ENCODE data around the gene GSTA3.
"Not testable (repeated sequence)": the region's sequence is repeated elsewhere in the genome, so short reads cannot be mapped to it uniquely, and the experiment has no call there.

GSTA3 gene

DNA sequence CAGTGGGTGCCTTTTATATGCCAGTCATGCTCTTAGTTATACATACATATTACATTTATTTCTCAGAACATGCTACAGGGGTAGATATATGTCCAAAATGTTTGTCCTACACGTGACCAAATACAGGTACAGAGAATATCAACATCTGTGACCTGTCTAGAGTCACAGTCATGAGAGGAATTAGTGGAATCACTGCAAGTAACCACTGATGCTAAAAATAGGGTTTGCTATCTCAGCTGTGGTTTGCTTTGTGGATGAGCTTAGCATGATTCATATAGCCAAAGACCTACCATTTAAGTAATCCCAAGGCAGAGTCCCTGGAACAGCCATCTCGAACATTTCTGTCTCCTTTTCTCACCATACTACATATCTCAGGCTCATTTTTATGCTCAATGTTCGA, 32.3 kb downstream of the GSTA3 start:
- DNase-seq (ENCODE audit: extremely low read depth, low read depth) = peak; percentile 26
- H3K4me3 ChIP-seq (replicated peaks; ENCODE audit: low read depth, low read length) = no peak overlapping the region
- TF ChIP-seq, protein P1, sequence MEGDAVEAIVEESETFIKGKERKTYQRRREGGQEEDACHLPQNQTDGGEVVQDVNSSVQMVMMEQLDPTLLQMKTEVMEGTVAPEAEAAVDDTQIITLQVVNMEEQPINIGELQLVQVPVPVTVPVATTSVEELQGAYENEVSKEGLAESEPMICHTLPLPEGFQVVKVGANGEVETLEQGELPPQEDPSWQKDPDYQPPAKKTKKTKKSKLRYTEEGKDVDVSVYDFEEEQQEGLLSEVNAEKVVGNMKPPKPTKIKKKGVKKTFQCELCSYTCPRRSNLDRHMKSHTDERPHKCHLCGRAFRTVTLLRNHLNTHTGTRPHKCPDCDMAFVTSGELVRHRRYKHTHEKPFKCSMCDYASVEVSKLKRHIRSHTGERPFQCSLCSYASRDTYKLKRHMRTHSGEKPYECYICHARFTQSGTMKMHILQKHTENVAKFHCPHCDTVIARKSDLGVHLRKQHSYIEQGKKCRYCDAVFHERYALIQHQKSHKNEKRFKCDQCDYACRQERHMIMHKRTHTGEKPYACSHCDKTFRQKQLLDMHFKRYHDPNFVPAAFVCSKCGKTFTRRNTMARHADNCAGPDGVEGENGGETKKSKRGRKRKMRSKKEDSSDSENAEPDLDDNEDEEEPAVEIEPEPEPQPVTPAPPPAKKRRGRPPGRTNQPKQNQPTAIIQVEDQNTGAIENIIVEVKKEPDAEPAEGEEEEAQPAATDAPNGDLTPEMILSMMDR (IDR thresholded peaks at IDR 0.05; ENCODE audit: low read depth, low read length, missing control alignments) = no peak

DNA sequence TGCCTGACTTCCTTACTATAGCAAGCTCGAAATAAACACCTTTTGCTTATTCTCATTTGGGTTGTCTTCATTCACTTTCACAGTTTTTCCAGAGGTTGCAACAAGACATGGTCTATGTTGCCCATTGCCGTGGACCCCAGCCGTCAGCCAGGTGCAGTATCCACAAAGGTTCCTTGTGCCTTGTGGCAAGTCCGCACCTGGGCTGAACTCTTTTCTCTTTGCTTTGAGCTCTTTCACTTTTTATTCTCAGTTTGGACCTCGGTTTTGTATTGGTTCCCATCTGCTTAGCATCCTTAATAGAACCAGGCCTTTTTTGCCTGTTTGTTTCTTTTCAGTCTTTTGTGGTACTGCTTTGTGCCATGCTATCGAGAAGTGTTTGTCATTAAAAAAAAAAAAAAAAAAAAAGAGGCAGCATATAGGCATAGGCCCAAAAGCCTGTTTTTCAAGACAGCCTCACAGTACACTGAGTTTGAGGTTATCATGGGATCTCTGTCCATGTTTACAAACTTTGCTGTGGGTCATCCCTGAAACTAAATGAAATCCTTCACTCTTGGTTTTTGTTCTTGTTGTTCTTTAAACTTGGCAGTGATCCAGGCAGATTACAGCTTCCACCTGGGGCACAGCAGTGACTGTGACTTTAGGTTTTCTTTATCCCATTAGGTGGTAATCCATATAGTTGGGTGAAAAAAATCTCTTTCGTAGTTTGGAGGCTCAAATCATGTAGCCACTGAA, 33.3 kb downstream of the GSTA3 start:
- H3K4me3 ChIP-seq (replicated peaks; ENCODE audit: low read depth, low read length) = no peak overlapping the region
- DNase-seq (ENCODE audit: extremely low read depth, low read depth) = no peak
- TF ChIP-seq, protein P1 (IDR thresholded peaks at IDR 0.05; ENCODE audit: low read depth, low read length, missing control alignments) = no peak

- no peak for DNase-seq (ENCODE audit: extremely low read depth, low read depth)
- H3K4me3 ChIP-seq (replicated peaks; ENCODE audit: low read depth, low read length) = no peak overlapping the region
- TF ChIP-seq, protein P1 (IDR thresholded peaks at IDR 0.05; ENCODE audit: low read depth, low read length, missing control alignments) = no peak
Measured at GRCh38 chr6:52872031-52872430, 37.5 kb downstream of the GSTA3 start.

- H3K4me3 ChIP-seq (replicated peaks; ENCODE audit: low read depth, low read length) = no peak overlapping the region
- TF ChIP-seq, protein P1 (IDR thresholded peaks at IDR 0.05; ENCODE audit: low read depth, low read length, missing control alignments) = no peak
- no peak for DNase-seq (ENCODE audit: extremely low read depth, low read depth)
Measured at GRCh38 chr6:52871621-52872020, 37.9 kb downstream of the GSTA3 start.

DNA sequence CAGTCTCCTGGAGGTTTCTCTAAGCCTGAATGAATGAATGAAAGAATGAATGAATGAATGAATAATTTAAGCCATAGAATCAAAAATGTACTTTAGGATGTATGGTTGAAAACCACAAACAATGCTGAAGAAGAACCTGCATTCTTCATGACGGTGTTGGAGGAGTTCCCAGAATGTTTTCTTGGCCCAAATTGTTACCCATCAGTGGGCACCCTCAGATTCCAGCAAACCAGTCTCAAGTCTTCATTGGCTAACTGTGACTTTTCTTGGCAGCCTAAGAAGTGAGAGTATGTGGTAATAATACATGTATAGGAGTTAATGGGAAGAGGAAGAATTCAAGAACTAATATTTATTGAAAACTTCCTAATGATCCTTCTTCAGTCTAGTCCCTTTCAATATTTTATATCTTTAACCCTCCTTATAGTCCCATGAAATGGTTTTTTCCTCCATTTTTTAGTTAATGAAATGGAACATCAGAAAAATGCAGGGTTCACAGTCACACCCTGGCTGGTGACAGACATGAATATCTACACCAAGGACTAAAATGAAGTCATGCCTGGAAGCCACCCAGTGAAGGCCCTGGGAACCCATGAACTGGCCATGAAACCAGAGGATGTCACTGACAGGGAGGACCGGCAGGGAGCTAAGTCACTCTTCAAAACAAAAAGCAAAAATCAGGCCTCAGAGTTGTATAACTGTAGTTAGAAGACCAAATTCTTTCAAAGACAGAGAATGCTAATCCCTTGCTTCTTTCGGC, 39.0 kb downstream of the GSTA3 start:
- not testable (repeated sequence) for H3K4me3 ChIP-seq (replicated peaks; ENCODE audit: low read depth, low read length); DNase-seq (ENCODE audit: extremely low read depth, low read depth)

DNA sequence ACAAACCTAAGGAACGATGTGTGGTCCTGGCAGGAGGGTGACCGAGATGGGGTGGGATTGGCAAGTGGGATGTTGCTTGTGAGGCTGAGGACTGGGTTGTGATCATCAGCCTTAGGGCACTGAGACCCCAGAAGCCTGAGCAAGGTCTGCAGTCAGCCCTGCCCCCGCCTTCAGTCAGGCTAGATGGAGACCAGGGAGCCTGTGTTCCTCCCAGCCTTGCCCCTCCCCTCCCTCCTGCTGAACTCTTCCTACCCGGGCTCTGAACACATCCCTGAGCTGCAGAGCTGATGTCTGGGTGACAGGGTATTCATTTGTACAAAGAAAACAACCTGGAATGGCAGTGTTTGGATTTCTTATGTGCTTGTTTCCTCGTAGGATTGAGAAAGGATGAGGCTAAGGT, 40.6 kb downstream of the GSTA3 start:
- not testable (repeated sequence) for DNase-seq (ENCODE audit: extremely low read depth, low read depth); H3K4me3 ChIP-seq (replicated peaks; ENCODE audit: low read depth, low read length)

GRCh38 chr6:52868240-52868639, 41.3 kb downstream of the GSTA3 start:
- TF ChIP-seq, protein P1 (IDR thresholded peaks at IDR 0.05; ENCODE audit: low read depth, low read length, missing control alignments) = no peak
- DNase-seq (ENCODE audit: extremely low read depth, low read depth) = no peak
- H3K4me3 ChIP-seq (replicated peaks; ENCODE audit: low read depth, low read length) = no peak overlapping the region

- DNase-seq (ENCODE audit: extremely low read depth, low read depth); H3K4me3 ChIP-seq (replicated peaks; ENCODE audit: low read depth, low read length): not testable (repeated sequence)
Measured at GRCh38 chr6:52861151-52861550, 48.3 kb downstream of the GSTA3 start.

Data from HFF-Myc (cell line).